CD4-positive, alpha-beta memory T cell (primary cell): Measurements from ENCODE around the gene FALEC. TPM values are rescaled to one million over a fixed set of nuclear protein-coding genes. Genes with fewer than 3 reads are reported as not detected.

ENCODE experiments used
- CTCF ChIA-PET: fragments of 350-600 bp; sonication (Branson Sonifier 250); formaldehyde crosslinking; loops from one replicate; lab custom pipeline; 2021; ENCODE audit warnings: inconsistent platforms; ENCODE audit not compliant: partially characterized antibody; lab: Charles Lee
- POLR2A ChIA-PET: fragments of 350-600 bp; sonication (Branson Sonifier 250); formaldehyde crosslinking; loops from one replicate; lab custom pipeline; 2021; ENCODE audit not compliant: partially characterized antibody; lab: Charles Lee
- DNase-seq, 5 donors: peaks; one replicate each; pipeline versions ENCODE4 v3.0.0 to v3.0.0-alpha.2; 2020 to 2022; ENCODE audit warnings: mixed read lengths in 1 of 5
- H3K27ac ChIP-seq: one replicate; pipeline ENCODE4 v1.7.0; 2013; ENCODE audit warnings: low read depth, low read length
- H3K27me3 ChIP-seq: 2 replicates; pipeline ENCODE4 v1.7.0; 2013; ENCODE audit warnings: mild to moderate bottlenecking, low read length, moderate library complexity; ENCODE audit not compliant: insufficient read depth
- H3K36me3 ChIP-seq: 2 replicates; pipeline ENCODE4 v1.7.0; 2013; ENCODE audit warnings: mild to moderate bottlenecking, low read length, moderate library complexity; ENCODE audit not compliant: insufficient read depth
- H3K4me1 ChIP-seq: 2 replicates; pipeline ENCODE4 v1.7.0; 2013; ENCODE audit warnings: mild to moderate bottlenecking, low read length, moderate library complexity; ENCODE audit not compliant: insufficient read depth
- H3K4me3 ChIP-seq, 2 donors: one replicate each; pipeline ENCODE4 v1.7.0; 2013; ENCODE audit warnings: low read length in 2 of 2, mild to moderate bottlenecking in 1 of 2
- H3K9me3 ChIP-seq, 2 donors: one replicate each; pipeline ENCODE4 v1.7.0; 2013; ENCODE audit warnings: low read length in 2 of 2, control low read depth in 1 of 2; ENCODE audit not compliant: control insufficient read depth in 1 of 2
- H3K27ac Mint-ChIP-seq, 7 donors: one replicate each; pipeline ENCODE4 v1.8.0; 2020 to 2021; ENCODE audit warnings: mixed read lengths in 7 of 7, mild to moderate bottlenecking in 6 of 7, inconsistent platforms in 3 of 7, moderate library complexity in 3 of 7
- H3K27me3 Mint-ChIP-seq, 2 donors: one replicate each; pipeline ENCODE4 v1.8.0; 2020 to 2021; ENCODE audit warnings: mixed read lengths in 2 of 2
- H3K36me3 Mint-ChIP-seq, 2 donors: one replicate each; pipeline ENCODE4 v1.8.0; 2020 to 2021; ENCODE audit warnings: mixed read lengths in 2 of 2, inconsistent platforms in 1 of 2, mild to moderate bottlenecking in 1 of 2
- H3K4me1 Mint-ChIP-seq, 4 donors: one replicate each; pipeline ENCODE4 v1.8.0; 2020 to 2021; ENCODE audit warnings: mixed read lengths in 4 of 4, mild to moderate bottlenecking in 1 of 4
- H3K4me3 Mint-ChIP-seq, 8 donors: one replicate each; pipeline ENCODE4 v1.8.0; 2020 to 2021; ENCODE audit warnings: mixed read lengths in 8 of 8, mild to moderate bottlenecking in 7 of 8, moderate library complexity in 6 of 8, inconsistent platforms in 3 of 8
- H3K9me3 Mint-ChIP-seq, 8 donors: one replicate each; pipeline ENCODE4 v1.8.0; 2020 to 2021; ENCODE audit warnings: mixed read lengths in 8 of 8, mild to moderate bottlenecking in 5 of 8, inconsistent platforms in 3 of 8, moderate library complexity in 1 of 8
- intact Hi-C: fragments of 100-400 bp; cut with micrococcal nuclease; formaldehyde crosslinking; loops from one replicate; pipeline ENCODE4 v1.15.1; 2023
- polyA plus RNA-seq, 2 donors: library from polyadenylated mRNA; unstranded; fragments of 300-500 nt; fragmentation: Illumina TruSeq; gene quantifications; one replicate each; pipeline ENCODE4 v1.2.3, GENCODE V29; 2021
- total RNA-seq, 2 experiments: library from RNA; stranded (reverse); gene quantifications; one replicate each; pipeline ENCODE4 v1.2.3, GENCODE V29; 2021

The FALEC gene
- total and polyA plus RNA-seq, 4 experiments from 2014 or later = 0.64 to 1.1 TPM; not detected in 2

DNA sequence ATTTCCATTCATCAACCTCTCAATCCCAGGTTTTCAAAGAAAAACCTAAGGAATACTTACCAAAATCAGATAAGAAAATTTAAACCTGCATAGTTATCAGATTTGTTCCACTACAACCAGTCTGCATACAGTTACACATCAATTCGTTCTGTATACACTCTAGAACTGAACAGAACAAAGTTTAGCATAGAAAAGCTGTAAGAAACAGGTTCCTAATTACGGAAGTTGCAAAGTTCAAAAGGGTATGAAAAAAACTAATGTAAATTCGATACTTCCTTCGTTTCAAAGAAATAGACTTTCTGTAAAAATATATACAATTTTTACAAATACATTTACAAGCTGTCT, 60.8 kb downstream of the FALEC start:
- intact Hi-C loops = no loop called here
- Histone ChIP-seq H3K4me3 (peak overlapping the region; percentile 96 to 100), H3K4me1 (peaks cover 54% of the 10 kb centered on the region), H3K36me3 (peaks cover 58% of the 10 kb centered on the region), H3K27me3 (no peaks in the 10 kb centered on the region), H3K9me3 (no peaks in the 10 kb centered on the region), H3K27ac (peak overlapping the region; percentile 97)
- peaks cover 23 to 86% (median 37%) of the 10 kb centered on the region in 4 donors for H3K4me1 Mint-ChIP-seq
- no peak for DNase-seq
- H3K9me3 Mint-ChIP-seq = peaks cover 0 to 10% (median 3%) of the 10 kb centered on the region in 8 donors
- CTCF ChIA-PET = interaction anchor here (1.2 to 16.7 kb wide), 5 partner anchors 11 to 53 kb away, joined by 3 to 433 read pairs (median 5); partner anchors contain the start of gene ENSA
- H3K4me3 Mint-ChIP-seq = peak overlapping the region; percentile 93 to 100 (median 99)
- POLR2A ChIA-PET = interaction anchor here (0.6 to 18.6 kb wide), 10 partner anchors 9 to 690 kb away, joined by 3 to 1751 read pairs (median 6); partner anchors contain the start of genes ENSA and GOLPH3L
- peak overlapping the region; percentile 75 to 99 (median 96) for H3K27ac Mint-ChIP-seq
- H3K36me3 Mint-ChIP-seq = peaks cover 70 to 77% of the 10 kb centered on the region in 2 donors
- H3K27me3 Mint-ChIP-seq = no peaks in the 10 kb centered on the region

DNA sequence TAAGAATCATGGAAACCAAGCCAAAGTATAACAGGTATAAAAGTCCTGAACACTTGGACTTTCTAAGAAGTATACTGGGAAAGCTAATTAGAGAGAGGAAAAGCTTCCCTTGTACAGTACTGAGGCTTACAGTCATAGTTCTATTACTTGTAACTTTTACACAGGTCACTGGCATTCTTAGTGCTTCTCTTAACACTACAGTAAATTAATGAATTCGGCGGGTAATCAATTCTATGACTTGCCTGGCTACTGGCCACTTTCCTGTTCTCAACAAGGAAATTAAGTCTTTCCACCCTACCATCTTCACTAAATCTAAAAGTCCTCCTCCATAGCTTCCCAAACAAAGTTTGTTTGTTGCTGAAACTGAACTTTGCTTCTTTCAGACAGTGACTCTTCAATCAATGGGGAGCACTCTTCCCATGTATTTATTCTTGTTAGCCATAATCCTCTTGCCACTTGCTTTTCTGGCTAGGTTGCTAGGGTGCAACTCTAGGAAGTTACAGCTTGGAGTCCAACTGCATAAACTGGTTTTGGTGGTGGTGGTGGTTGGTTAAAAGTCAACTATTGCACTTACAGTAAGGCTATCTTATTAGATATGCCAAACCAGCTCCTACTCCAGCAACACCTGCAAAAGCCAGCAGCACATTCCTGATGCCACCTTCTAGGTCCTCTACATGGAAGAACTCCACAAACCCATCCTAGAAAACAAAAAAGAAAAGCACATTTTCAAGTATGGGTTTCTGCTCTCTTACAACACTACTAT, 61.4 kb downstream of the FALEC start:
- Histone ChIP-seq H3K36me3 (peaks cover 58% of the 10 kb centered on the region), H3K27me3 (no peaks in the 10 kb centered on the region), H3K4me1 (peaks cover 48% of the 10 kb centered on the region), H3K9me3 (no peaks in the 10 kb centered on the region), H3K4me3 (peak overlapping the region; percentile 96 to 100), H3K27ac (peak overlapping the region; percentile 97)
- H3K4me3 Mint-ChIP-seq = peak overlapping the region; percentile 93 to 100 (median 99)
- POLR2A ChIA-PET = interaction anchor here (0.6 to 18.6 kb wide), 10 partner anchors 8 to 691 kb away, joined by 3 to 1751 read pairs (median 6); partner anchors contain the start of genes ENSA and GOLPH3L
- peaks cover 23 to 80% (median 37%) of the 10 kb centered on the region in 4 donors for H3K4me1 Mint-ChIP-seq
- CTCF ChIA-PET = interaction anchor here (1.2 to 16.7 kb wide), 5 partner anchors 10 to 53 kb away, joined by 3 to 433 read pairs (median 5); partner anchors contain the start of gene ENSA
- peaks cover 0 to 10% (median 3%) of the 10 kb centered on the region in 8 donors for H3K9me3 Mint-ChIP-seq
- intact Hi-C loops = loop anchor here (1.0 kb wide), 1 partner anchor 9 kb away; no protein-coding TSS in a partner anchor
- DNase-seq = peak; percentile 21 to 39 (median 27)
- no peaks in the 10 kb centered on the region for H3K27me3 Mint-ChIP-seq
- H3K27ac Mint-ChIP-seq = peak overlapping the region; percentile 94 to 99 (median 98)
- H3K36me3 Mint-ChIP-seq = peaks cover 70 to 75% of the 10 kb centered on the region in 2 donors

DNA sequence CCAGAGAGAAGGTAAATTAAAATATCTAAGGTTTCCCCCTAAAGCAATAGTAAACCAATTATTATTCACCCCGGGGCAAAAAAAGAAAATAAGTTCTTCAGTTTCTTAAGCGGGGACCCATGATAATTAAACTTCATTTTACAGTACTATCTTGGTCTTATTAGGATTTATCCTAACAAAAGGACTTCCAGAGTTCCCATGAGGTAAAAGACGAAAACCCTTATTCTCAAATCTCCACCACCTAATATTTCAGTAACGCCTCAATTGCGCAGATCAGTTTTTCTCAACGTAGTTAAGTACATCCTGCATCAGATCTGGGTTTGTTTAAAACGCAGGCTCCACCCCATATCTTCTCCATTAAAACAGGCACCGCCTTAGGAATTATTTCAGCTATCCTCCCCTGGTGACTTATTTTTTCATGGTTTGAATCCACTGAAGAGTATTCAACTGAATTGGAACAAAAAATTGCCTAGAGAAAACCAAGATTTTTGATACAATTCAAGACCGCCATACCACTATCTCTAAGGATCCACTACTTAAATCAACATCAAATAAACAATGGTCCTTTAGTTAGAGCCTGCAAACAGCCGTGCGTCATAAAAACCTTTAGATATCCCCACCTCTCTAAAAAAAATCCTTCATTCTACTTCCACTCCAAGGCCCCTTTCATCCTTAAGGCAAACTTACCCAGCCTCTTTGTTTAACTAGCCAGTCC, 62.2 kb downstream of the FALEC start:
- H3K4me1 ChIP-seq = peaks cover 46% of the 10 kb centered on the region

DNA sequence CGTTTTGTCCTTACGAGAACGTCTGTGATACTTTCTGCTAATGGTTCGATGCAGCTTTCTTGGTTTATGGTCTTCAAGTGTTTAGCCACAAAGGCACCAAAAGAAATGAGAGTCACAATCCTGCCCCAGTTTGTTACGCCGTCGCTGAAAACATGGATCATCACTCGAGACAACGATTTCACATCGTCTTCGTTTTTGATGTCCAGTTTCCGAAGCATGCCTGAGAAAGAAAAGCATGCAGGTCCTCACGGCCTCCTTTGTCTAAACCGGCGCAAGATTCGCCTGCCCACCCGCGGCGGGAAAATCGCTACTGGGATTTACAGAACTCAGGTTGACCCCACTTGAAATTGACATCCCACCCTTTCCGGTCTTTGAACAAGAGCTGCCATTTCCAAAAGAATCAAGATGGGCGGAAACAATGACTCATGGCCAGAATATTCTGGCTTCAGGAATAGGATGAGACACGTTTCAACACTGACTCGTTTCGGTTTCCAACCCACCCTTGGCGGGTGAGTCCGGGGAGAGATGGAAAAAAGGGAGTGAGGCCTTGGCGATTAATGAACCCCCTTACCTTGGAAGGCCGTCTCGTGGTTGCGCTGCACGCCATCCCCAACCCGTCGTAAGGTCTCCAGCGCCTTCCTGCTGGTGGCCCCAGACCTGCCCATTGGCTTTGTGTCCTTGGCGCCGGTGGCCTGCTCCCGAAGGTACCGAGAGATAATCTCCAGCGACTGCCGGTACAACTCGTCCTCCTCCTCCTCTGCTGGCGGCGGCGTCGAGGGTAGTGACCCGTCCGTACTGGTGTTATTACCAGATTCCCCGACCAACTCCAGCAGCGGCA, 62.9 kb downstream of the FALEC start:
- Histone ChIP-seq H3K4me3 (peak overlapping the region; percentile 96 to 100), H3K27me3 (no peaks in the 10 kb centered on the region), H3K27ac (peak overlapping the region; percentile 97), H3K9me3 (no peaks in the 10 kb centered on the region), H3K4me1 (peaks cover 38% of the 10 kb centered on the region), H3K36me3 (peaks cover 51% of the 10 kb centered on the region)
- peak overlapping the region; percentile 93 to 100 (median 99) for H3K4me3 Mint-ChIP-seq
- ChIA-PET POLR2A (interaction anchor here (0.5 to 18.6 kb wide), 14 partner anchors 15 to 695 kb away, joined by 3 to 1751 read pairs (median 11); partner anchors contain the start of genes CERS2, ENSA, FALEC and GOLPH3L), CTCF (interaction anchor here (1.5 to 16.7 kb wide), 5 partner anchors 15 to 578 kb away, joined by 3 to 433 read pairs (median 10); partner anchors contain the start of gene ENSA)
- H3K27ac Mint-ChIP-seq = peak overlapping the region; percentile 94 to 99 (median 98)
- H3K27me3 Mint-ChIP-seq = no peaks in the 10 kb centered on the region
- peaks cover 18 to 65% (median 31%) of the 10 kb centered on the region in 4 donors for H3K4me1 Mint-ChIP-seq
- H3K36me3 Mint-ChIP-seq = peaks cover 58 to 59% of the 10 kb centered on the region in 2 donors
- DNase-seq = peak; percentile 40 to 77 (median 49)
- intact Hi-C loops = loop anchor here (1.0 kb wide), 5 partner anchors 15 to 119 kb away; partner anchors contain the start of genes ENSA and GOLPH3L
- peaks cover 0 to 10% (median 3%) of the 10 kb centered on the region in 8 donors for H3K9me3 Mint-ChIP-seq

More for the DNA sequence above, 62.2 kb downstream of the FALEC start:
- ChIA-PET POLR2A (interaction anchor here (0.6 to 18.6 kb wide), 12 partner anchors 14 to 691 kb away, joined by 3 to 1751 read pairs (median 11); partner anchors contain the start of genes ENSA, GOLPH3L and TNFAIP8L2), CTCF (interaction anchor here (1.3 to 16.7 kb wide), 5 partner anchors 9 to 52 kb away, joined by 3 to 433 read pairs (median 10); partner anchors contain the start of gene ENSA)
- Mint-ChIP-seq H3K4me3 (peak overlapping the region; percentile 93 to 100 (median 99)), H3K36me3 (peaks cover 65 to 67% of the 10 kb centered on the region in 2 donors), H3K9me3 (peaks cover 0 to 10% (median 3%) of the 10 kb centered on the region in 8 donors), H3K27ac (peak overlapping the region; percentile 94 to 99 (median 98)), H3K27me3 (no peaks in the 10 kb centered on the region), H3K4me1 (peaks cover 23 to 73% (median 38%) of the 10 kb centered on the region in 4 donors)
- intact Hi-C loops = loop anchor here (1.0 kb wide), 1 partner anchor 9 kb away; no protein-coding TSS in a partner anchor
- Histone ChIP-seq H3K36me3 (peaks cover 58% of the 10 kb centered on the region), H3K27ac (peak overlapping the region; percentile 97), H3K27me3 (no peaks in the 10 kb centered on the region), H3K9me3 (no peaks in the 10 kb centered on the region), H3K4me3 (peak overlapping the region; percentile 96 to 100)
- DNase-seq = peak; percentile 60 to 79 (median 69)

DNA sequence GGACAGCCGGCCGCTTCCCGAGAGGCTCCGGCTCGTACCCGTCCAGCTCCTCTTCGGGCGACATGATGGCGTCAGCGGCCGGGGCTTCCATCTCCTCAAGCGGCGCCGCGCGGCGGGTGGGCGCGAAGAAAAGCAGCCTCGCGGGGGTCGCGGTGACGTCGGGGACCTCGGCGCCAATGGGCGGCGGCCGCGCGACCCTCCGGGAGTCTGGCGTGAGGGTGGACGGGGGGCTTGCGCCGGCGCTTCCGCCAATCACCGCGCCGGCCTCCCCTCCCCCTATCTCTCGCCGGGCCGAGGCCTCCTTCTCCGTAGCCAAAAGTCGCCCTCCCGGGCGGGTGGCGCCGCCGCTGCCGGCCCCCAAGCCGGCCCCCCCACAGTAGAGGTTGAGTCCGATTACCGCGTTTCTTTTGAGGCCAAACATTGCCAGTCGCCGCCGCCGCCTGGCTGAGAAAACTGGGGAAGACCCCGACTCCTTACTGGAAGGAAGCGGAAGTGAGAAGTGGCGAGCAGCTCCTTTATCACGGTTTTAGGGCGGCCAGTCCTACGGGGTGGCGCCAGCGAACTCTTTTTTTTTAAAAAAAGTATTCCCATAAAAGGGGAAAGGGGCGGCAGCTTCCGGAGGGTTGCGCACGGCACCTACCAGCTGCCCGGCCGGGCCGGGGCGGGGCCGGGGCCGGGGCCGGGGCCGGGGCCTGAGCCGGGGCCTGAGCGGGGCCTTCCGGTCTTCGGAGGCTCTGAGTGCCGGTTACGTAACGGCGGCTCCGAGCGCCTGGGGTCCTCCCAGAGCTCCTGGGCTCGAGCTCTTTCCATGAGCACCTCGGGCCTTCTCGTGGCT, 63.8 kb downstream of the FALEC start, which contains the start of gene MCL1:
TSS of gene MCL1 (minus strand) at position 501 of the 835 bp plus-strand sequence. CDS start at position 421, 80 bp downstream.
- H3K27ac Mint-ChIP-seq = peak within 1 kb of the TSS; percentile 94 to 99 (median 99)
- H3K4me3 Mint-ChIP-seq = peak within 1 kb of the TSS; percentile 98 to 100 (median 99)
- no peaks in the 10 kb centered on the region for H3K27me3 Mint-ChIP-seq
- ChIA-PET POLR2A (interaction anchor here (0.5 to 18.6 kb wide), 28 partner anchors 10 to 694 kb away, joined by 3 to 1751 read pairs (median 6); partner anchors contain the start of genes ANP32E, CERS2, CTSS and ENSA), CTCF (interaction anchor here (0.8 to 16.7 kb wide), 9 partner anchors 10 to 578 kb away, joined by 3 to 433 read pairs (median 3); partner anchors contain the start of genes ENSA and RPRD2)
- no peaks in the 10 kb centered on the region for H3K27me3 ChIP-seq
- H3K36me3 Mint-ChIP-seq = peaks cover 49 to 52% of the 10 kb centered on the region in 2 donors
- peak within 1 kb of the TSS; percentile 97 for H3K27ac ChIP-seq
- H3K4me3 ChIP-seq = peak within 1 kb of the TSS; percentile 96 to 100
- peaks cover 31% of the 10 kb centered on the region for H3K4me1 ChIP-seq
- peaks cover 0 to 10% (median 3%) of the 10 kb centered on the region in 8 donors for H3K9me3 Mint-ChIP-seq
- peaks cover 47% of the 10 kb centered on the region for H3K36me3 ChIP-seq
- intact Hi-C loops = loop anchor here (1.0 kb wide), 5 partner anchors 16 to 118 kb away; partner anchors contain the start of genes ENSA and GOLPH3L
- peak; percentile 86 to 94 (median 89) for DNase-seq
- H3K4me1 Mint-ChIP-seq = peaks cover 18 to 56% (median 27%) of the 10 kb centered on the region in 4 donors
- H3K9me3 ChIP-seq = no peaks in the 10 kb centered on the region
